SK-N-SH treated with all-trans-retinoic acid at 6 μM for 48 hours (cell line): ENCODE results near the gene MRPS6.
A peak's percentile ranks its signal among the peaks of the same experiment; 100 is the strongest.

Experiments
- ATAC-seq: fragments of 200-7000 bp; cut with Tn5 transposase; 3 replicates; pipeline ENCODE4 v1.9.1; 2020; ENCODE audit warnings: mild to moderate bottlenecking, moderate library complexity
- BACH2 ChIP-seq: fragments of 250-450 bp; sonication (Bioruptor Pico); IDR thresholded peaks from 2 replicates; pipeline ENCODE4 v1.9.0; 2021; ENCODE audit warnings: mild to moderate bottlenecking, borderline replicate concordance
- CSDC2 ChIP-seq: fragments of 250-450 bp; sonication (Bioruptor Pico); IDR thresholded peaks from 2 replicates; pipeline ENCODE4 v1.5.0; 2020; ENCODE audit warnings: mild to moderate bottlenecking, moderate library complexity
- ESRRG ChIP-seq: fragments of 250-450 bp; sonication (Bioruptor Pico); IDR thresholded peaks from 2 replicates; pipeline ENCODE4 v1.6.1; 2021; ENCODE audit warnings: mild to moderate bottlenecking
- GLIS3 ChIP-seq: fragments of 250-450 bp; sonication (Bioruptor Pico); IDR thresholded peaks from 2 replicates; pipeline ENCODE4 v1.5.0; 2020; ENCODE audit warnings: mild to moderate bottlenecking, moderate library complexity
- ISL1 ChIP-seq: fragments of 250-450 bp; sonication (Bioruptor Pico); IDR thresholded peaks from 2 replicates; pipeline ENCODE4 v2.1.2; 2022; ENCODE audit warnings: mild to moderate bottlenecking, moderate library complexity
- OSR1 ChIP-seq: fragments of 250-450 bp; sonication (Bioruptor Pico); IDR thresholded peaks from 2 replicates; pipeline ENCODE4 v1.8.0; 2022; ENCODE audit warnings: moderate library complexity, mild to moderate bottlenecking, inconsistent platforms
- RARB ChIP-seq: fragments of 250-450 bp; sonication (Bioruptor Pico); IDR thresholded peaks from 2 replicates; pipeline ENCODE4 v1.8.0; 2021; ENCODE audit warnings: mild to moderate bottlenecking, moderate library complexity
- SNAI2 ChIP-seq: fragments of 250-450 bp; sonication (Bioruptor Pico); IDR thresholded peaks from 2 replicates; pipeline ENCODE4 v1.5.0; 2020; ENCODE audit warnings: mild to moderate bottlenecking, moderate library complexity
- TCF4 ChIP-seq: fragments of 250-450 bp; sonication (Bioruptor Pico); IDR thresholded peaks from 2 replicates; pipeline ENCODE4 v1.8.0; 2021; ENCODE audit warnings: mild to moderate bottlenecking, moderate library complexity, borderline replicate concordance
- TOX ChIP-seq: fragments of 250-450 bp; sonication (Bioruptor Pico); IDR thresholded peaks from 2 replicates; pipeline ENCODE4 v1.8.0; 2021; ENCODE audit warnings: mild to moderate bottlenecking, moderate library complexity, borderline replicate concordance
- ZC3H10 ChIP-seq: fragments of 250-450 bp; sonication (Bioruptor Pico); IDR thresholded peaks from 2 replicates; pipeline ENCODE4 v1.5.1; 2021; ENCODE audit warnings: mild to moderate bottlenecking, moderate library complexity
- ZFP3 ChIP-seq: fragments of 250-450 bp; sonication (Bioruptor Pico); IDR thresholded peaks from 2 replicates; pipeline ENCODE4 v1.5.0; 2020; ENCODE audit warnings: mild to moderate bottlenecking, moderate library complexity
- ZFP30 ChIP-seq: fragments of 450-650 bp; formaldehyde crosslinking; IDR thresholded peaks from 2 replicates; pipeline ENCODE4 v1.5.0; 2022; ENCODE audit warnings: mild to moderate bottlenecking, moderate library complexity
- ZNF565 ChIP-seq: fragments of 450-650 bp; formaldehyde crosslinking; conservative IDR thresholded peaks from 2 replicates; pipeline ENCODE4 v1.5.0; 2020; ENCODE audit warnings: low read depth, mild to moderate bottlenecking, moderate library complexity
- ZNF70 ChIP-seq: fragments of 450-650 bp; formaldehyde crosslinking; IDR thresholded peaks from 2 replicates; pipeline ENCODE4 v1.5.0; 2020; ENCODE audit warnings: mild to moderate bottlenecking, moderate library complexity
- ZNF8 ChIP-seq: fragments of 450-650 bp; formaldehyde crosslinking; IDR thresholded peaks from 2 replicates; pipeline ENCODE4 v1.5.0; 2020; ENCODE audit warnings: mild to moderate bottlenecking, moderate library complexity
- TF ChIP-seq, protein P1 (sequence below): fragments of 250-450 bp; sonication (Bioruptor Pico); IDR thresholded peaks from 2 replicates; pipeline ENCODE4 v1.5.0; 2020; ENCODE audit warnings: mild to moderate bottlenecking, moderate library complexity
- TF ChIP-seq, protein P2 (sequence below): fragments of 250-450 bp; sonication (Bioruptor Pico); IDR thresholded peaks from 2 replicates; pipeline ENCODE4 v1.5.1; 2020; ENCODE audit warnings: low read depth, mild to moderate bottlenecking, moderate library complexity
- TF ChIP-seq, protein P3 (sequence below): fragments of 250-450 bp; sonication (Bioruptor Pico); IDR thresholded peaks from 2 replicates; pipeline ENCODE4 v1.5.1; 2021; ENCODE audit warnings: mild to moderate bottlenecking, moderate library complexity
- TF ChIP-seq, protein P4 (sequence below): fragments of 250-450 bp; sonication (Bioruptor Pico); IDR thresholded peaks from 2 replicates; pipeline ENCODE4 v1.8.0; 2020; ENCODE audit warnings: mild to moderate bottlenecking, moderate library complexity, borderline replicate concordance

Gene MRPS6

DNA sequence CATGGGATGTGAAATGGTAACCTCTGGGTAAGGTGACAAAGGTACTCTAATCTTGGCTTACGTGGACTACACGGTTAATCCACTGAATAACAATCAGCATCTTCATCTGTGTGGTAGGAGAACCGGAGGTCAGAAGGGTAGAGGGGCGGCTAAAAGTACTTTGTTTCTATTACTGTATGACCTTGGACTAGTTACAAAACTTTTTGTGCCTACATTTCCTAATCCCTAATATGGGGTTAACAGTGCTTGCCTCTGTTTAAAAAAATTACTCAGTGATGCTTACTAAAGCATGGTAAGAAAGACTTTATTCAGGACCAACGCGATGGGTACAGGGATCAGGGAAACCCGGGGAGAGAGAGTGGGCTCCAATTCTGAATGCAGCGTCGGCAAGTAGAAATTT is 1.7 kb upstream of the MRPS6 start:
- TF ChIP-seq ZNF70 (no peak), BACH2 (CRISPR knock-in tag) (no peak), ZNF8 (no peak), TCF4 (CRISPR knock-in tag) (no peak), ZNF565 (CRISPR knock-in tag) (no peak), ESRRG (CRISPR knock-in tag) (no peak), ZFP3 (CRISPR knock-in tag) (no peak), ZFP30 (CRISPR knock-in tag) (no peak), TOX (CRISPR knock-in tag) (no peak), ZC3H10 (CRISPR knock-in tag) (no peak), OSR1 (no peak), RARB (CRISPR knock-in tag) (no peak), SNAI2 (no peak)
- ATAC-seq = no peak

DNA sequence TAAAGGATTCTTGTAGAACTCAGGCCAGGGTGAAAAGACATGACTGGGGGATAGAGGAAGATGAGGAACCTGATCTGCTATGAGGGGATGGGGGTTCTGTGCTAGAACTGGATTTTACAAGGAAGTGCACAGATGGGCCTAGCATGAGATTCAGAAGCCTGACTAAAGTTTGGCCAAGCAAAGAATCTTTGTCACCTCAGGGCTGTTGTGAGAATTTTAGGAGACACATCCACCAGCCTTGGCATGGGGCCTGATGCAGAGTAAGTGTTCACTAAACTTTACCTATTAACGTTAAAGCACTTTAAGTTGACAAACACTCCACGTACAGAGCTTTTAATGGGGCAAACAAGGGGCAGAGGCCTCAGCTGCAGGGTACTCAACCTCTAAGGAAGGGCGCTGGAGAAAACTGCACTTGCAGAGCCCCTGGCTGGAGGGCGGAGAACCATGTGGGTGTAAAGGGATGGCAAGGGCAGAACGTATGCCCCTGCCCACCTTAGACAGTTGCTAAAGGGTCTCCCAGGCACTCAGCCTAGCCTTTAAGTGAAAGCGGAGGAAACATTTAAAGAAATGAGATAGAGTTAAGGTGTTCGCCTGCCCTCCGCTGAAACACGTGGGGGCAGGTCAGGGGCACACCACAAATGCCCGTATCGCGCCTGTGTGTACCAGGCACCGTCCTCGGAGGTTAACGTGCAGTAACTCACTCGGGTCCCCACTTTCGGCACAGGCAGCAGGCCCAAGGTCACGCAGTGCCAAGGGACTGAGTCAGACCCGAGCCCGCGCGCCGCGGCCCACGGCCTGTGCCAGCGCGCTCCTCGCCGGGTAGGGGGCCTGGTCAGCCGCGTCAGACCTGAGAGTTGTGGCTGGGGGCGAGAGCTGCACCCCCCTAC is 990 bp upstream of the MRPS6 start:
- ATAC-seq = peak; percentile 33; the same call in 2 of the 3 replicates
- TF ChIP-seq OSR1 = no peak

DNA sequence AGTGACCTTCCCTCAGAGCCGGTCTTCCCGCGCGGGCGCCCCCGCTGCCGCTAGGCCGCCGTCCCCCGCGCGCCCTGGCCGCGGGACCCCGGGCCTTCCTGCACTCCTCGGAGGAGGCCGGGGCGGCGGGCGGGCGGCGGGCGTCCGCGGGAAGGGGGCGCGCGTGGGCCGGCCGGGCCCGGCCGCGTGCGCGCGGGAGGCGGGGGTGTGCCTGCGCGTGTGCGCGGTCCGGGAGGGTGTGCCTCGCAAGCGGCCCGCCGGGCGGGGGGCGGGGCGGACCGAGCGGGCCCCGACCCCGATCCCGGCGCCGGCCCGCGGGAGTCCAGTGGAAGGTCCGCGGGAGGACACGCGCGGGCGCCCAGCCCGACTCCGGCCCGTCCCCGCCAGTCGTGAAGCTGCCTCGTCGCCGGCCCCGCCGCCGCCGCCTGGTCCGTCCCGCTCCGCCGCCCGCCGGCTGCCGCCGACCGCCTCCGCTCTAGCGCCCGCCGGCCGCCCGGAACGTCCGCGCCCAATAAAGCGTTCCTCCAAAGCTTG is 438 bp downstream of the MRPS6 start:
- TF ChIP-seq SNAI2 = no peak
- TF ChIP-seq, protein P1, sequence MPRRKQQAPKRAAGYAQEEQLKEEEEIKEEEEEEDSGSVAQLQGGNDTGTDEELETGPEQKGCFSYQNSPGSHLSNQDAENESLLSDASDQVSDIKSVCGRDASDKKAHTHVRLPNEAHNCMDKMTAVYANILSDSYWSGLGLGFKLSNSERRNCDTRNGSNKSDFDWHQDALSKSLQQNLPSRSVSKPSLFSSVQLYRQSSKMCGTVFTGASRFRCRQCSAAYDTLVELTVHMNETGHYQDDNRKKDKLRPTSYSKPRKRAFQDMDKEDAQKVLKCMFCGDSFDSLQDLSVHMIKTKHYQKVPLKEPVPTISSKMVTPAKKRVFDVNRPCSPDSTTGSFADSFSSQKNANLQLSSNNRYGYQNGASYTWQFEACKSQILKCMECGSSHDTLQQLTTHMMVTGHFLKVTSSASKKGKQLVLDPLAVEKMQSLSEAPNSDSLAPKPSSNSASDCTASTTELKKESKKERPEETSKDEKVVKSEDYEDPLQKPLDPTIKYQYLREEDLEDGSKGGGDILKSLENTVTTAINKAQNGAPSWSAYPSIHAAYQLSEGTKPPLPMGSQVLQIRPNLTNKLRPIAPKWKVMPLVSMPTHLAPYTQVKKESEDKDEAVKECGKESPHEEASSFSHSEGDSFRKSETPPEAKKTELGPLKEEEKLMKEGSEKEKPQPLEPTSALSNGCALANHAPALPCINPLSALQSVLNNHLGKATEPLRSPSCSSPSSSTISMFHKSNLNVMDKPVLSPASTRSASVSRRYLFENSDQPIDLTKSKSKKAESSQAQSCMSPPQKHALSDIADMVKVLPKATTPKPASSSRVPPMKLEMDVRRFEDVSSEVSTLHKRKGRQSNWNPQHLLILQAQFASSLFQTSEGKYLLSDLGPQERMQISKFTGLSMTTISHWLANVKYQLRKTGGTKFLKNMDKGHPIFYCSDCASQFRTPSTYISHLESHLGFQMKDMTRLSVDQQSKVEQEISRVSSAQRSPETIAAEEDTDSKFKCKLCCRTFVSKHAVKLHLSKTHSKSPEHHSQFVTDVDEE (CRISPR knock-in tag) = no peak
- TF ChIP-seq OSR1 = no peak
- TF ChIP-seq ZFP3 (CRISPR knock-in tag) = no peak
- TF ChIP-seq BACH2 (CRISPR knock-in tag) = no peak
- no peak for TF ChIP-seq TCF4 (CRISPR knock-in tag)
- TF ChIP-seq, protein P2, sequence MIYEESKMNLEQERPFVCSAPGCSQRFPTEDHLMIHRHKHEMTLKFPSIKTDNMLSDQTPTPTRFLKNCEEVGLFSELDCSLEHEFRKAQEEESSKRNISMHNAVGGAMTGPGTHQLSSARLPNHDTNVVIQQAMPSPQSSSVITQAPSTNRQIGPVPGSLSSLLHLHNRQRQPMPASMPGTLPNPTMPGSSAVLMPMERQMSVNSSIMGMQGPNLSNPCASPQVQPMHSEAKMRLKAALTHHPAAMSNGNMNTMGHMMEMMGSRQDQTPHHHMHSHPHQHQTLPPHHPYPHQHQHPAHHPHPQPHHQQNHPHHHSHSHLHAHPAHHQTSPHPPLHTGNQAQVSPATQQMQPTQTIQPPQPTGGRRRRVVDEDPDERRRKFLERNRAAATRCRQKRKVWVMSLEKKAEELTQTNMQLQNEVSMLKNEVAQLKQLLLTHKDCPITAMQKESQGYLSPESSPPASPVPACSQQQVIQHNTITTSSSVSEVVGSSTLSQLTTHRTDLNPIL (CRISPR knock-in tag) = no peak
- TF ChIP-seq ISL1 = no peak
- no peak for TF ChIP-seq CSDC2 (CRISPR knock-in tag)
- TF ChIP-seq ZNF565 (CRISPR knock-in tag) = no peak
- TF ChIP-seq ZNF70 = no peak
- no peak for TF ChIP-seq ZC3H10 (CRISPR knock-in tag)
- TF ChIP-seq, protein P3, sequence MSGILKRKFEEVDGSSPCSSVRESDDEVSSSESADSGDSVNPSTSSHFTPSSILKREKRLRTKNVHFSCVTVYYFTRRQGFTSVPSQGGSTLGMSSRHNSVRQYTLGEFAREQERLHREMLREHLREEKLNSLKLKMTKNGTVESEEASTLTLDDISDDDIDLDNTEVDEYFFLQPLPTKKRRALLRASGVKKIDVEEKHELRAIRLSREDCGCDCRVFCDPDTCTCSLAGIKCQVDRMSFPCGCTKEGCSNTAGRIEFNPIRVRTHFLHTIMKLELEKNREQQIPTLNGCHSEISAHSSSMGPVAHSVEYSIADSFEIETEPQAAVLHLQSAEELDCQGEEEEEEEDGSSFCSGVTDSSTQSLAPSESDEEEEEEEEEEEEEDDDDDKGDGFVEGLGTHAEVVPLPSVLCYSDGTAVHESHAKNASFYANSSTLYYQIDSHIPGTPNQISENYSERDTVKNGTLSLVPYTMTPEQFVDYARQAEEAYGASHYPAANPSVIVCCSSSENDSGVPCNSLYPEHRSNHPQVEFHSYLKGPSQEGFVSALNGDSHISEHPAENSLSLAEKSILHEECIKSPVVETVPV (CRISPR knock-in tag) = no peak
- TF ChIP-seq, protein P4, sequence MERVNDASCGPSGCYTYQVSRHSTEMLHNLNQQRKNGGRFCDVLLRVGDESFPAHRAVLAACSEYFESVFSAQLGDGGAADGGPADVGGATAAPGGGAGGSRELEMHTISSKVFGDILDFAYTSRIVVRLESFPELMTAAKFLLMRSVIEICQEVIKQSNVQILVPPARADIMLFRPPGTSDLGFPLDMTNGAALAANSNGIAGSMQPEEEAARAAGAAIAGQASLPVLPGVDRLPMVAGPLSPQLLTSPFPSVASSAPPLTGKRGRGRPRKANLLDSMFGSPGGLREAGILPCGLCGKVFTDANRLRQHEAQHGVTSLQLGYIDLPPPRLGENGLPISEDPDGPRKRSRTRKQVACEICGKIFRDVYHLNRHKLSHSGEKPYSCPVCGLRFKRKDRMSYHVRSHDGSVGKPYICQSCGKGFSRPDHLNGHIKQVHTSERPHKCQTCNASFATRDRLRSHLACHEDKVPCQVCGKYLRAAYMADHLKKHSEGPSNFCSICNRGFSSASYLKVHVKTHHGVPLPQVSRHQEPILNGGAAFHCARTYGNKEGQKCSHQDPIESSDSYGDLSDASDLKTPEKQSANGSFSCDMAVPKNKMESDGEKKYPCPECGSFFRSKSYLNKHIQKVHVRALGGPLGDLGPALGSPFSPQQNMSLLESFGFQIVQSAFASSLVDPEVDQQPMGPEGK (CRISPR knock-in tag) = no peak
- TF ChIP-seq GLIS3 (CRISPR knock-in tag) = no peak
- TF ChIP-seq, all 23 proteins: peak for 0
- ATAC-seq = peak; percentile 49
